K562 (cell line): ENCODE results near the gene CDH8. TPM values are rescaled to one million over a fixed set of nuclear protein-coding genes. Genes with fewer than 3 reads are reported as not detected.

Experiments used
- ATAC-seq: fragments of 200-7000 bp; cut with Tn5 transposase; 3 replicates; pipeline ENCODE4 v1.9.1; 2020; ENCODE audit warnings: moderate library complexity
- BruUV-seq: library from RNA; stranded (reverse); fragments of 400-500 nt; replicated peaks from 2 replicates; lab custom pipeline; 2021; lab: Mats Ljungman, UMichigan
- CTCF ChIA-PET: fragments of 300-600 bp; formaldehyde crosslinking; extraction: SDS; loops from one replicate; lab custom pipeline; 2021; ENCODE audit warnings: low intra/inter-chr PET ratio; lab: Yijun Ruan, JAX
- POLR2A ChIA-PET: fragments of 300-600, 350-650 bp; sonication (Branson Sonifier 250); formaldehyde crosslinking; extraction: SDS; loops from one replicate; lab custom pipeline; 2021; ENCODE audit warnings: antibody characterized with exemption, inconsistent platforms; lab: Yijun Ruan, JAX
- DNase-seq, 4 experiments: peaks; one replicate each; pipeline versions ENCODE4 v3.0.0 to v3.0.0-alpha.2; 2011 to 2018; ENCODE audit warnings: low spot score in 3 of 4, mixed read lengths in 3 of 4; ENCODE audit errors: extremely low read depth in 1 of 4
- FAIRE-seq: peaks from 2 replicates; lab custom pipeline; 2011; peaks lifted over from hg19 to GRCh38; lab: Jason Lieb, UNC
- H2AFZ ChIP-seq: 2 replicates; pipeline ENCODE4 v1.6.0; 2011; ENCODE audit warnings: low read depth, low read length, control low read depth, inconsistent platforms
- H3K27ac ChIP-seq: fragments of 200-600 bp; 3 replicates; pipeline ENCODE4 v1.8.0; 2011; ENCODE audit warnings: low read depth, mild to moderate bottlenecking, control low read depth, inconsistent platforms, low read length, moderate library complexity, mixed read lengths; ENCODE audit errors: extremely low read depth
- H3K27me3 ChIP-seq, 2 experiments: fragments of 300-600 bp in 1 of 2; 2 replicates in 1 of 2; 3 replicates in 1 of 2; pipeline versions ENCODE4 v1.6.0 to v1.8.0; 2011; ENCODE audit warnings: inconsistent platforms in 2 of 2, low read length in 2 of 2, mild to moderate bottlenecking in 1 of 2, mixed read lengths in 1 of 2, moderate library complexity in 1 of 2; ENCODE audit not compliant: control insufficient read depth in 2 of 2, insufficient read depth in 2 of 2
- H3K36me3 ChIP-seq: fragments of 300-600 bp; 3 replicates; pipeline ENCODE4 v1.8.0; 2011; ENCODE audit warnings: mild to moderate bottlenecking, low read length, inconsistent platforms; ENCODE audit not compliant: control insufficient read depth, insufficient read depth
- H3K4me1 ChIP-seq, 2 experiments: fragments of 200-600 bp in 1 of 2; replicated peaks in 1 of 2; 2 replicates in 1 of 2; 3 replicates in 1 of 2; pipeline versions ENCODE4 v1.5.1 to v1.8.0; 2011; ENCODE audit warnings: inconsistent platforms in 2 of 2, low read length in 2 of 2, mild to moderate bottlenecking in 1 of 2, mixed read lengths in 1 of 2, moderate library complexity in 1 of 2; ENCODE audit not compliant: control insufficient read depth in 2 of 2, insufficient read depth in 2 of 2
- H3K4me2 ChIP-seq: 2 replicates; pipeline ENCODE4 v1.6.1; 2011; ENCODE audit warnings: low read length, control low read depth, inconsistent platforms, mixed read lengths; ENCODE audit not compliant: insufficient read depth
- H3K4me3 ChIP-seq: fragments of 200-600 bp; sonication (generic), shearing (Covaris generic); 2 replicates; pipeline ENCODE4 v1.5.1; 2016; ENCODE audit warnings: control low read depth, inconsistent platforms
- H3K79me2 ChIP-seq: fragments of 200-600 bp; 3 replicates; pipeline ENCODE4 v1.8.0; 2011; ENCODE audit warnings: low read length, inconsistent platforms; ENCODE audit not compliant: control insufficient read depth, insufficient read depth
- H3K9ac ChIP-seq, 2 experiments: 2 replicates each; pipeline versions ENCODE4 v1.6.0 to v1.6.1; 2011; ENCODE audit warnings: low read depth in 2 of 2, low read length in 2 of 2, control low read depth in 1 of 2, inconsistent platforms in 1 of 2, mild to moderate bottlenecking in 1 of 2, mixed read lengths in 1 of 2; ENCODE audit not compliant: insufficient read depth in 1 of 2
- H3K9me1 ChIP-seq: one replicate; pipeline ENCODE4 v1.6.0; 2011; ENCODE audit warnings: inconsistent platforms, mild to moderate bottlenecking, low read length, moderate library complexity; ENCODE audit not compliant: control insufficient read depth, insufficient read depth
- H3K9me3 ChIP-seq: replicated peaks from 2 replicates; pipeline ENCODE4 v1.5.1; 2011; ENCODE audit warnings: low read depth, low read length, inconsistent platforms; ENCODE audit not compliant: control insufficient read depth, insufficient read depth
- H4K20me1 ChIP-seq: replicated peaks from 2 replicates; pipeline ENCODE4 v1.6.1; 2011; ENCODE audit warnings: low read length, inconsistent platforms, mixed read lengths; ENCODE audit not compliant: control insufficient read depth, insufficient read depth
- BRD9 ChIP-seq: fragments of 450-650 bp; IDR thresholded peaks from 2 replicates; pipeline ENCODE4 v1.6.1; 2018; ENCODE audit warnings: low read depth; ENCODE audit not compliant: partially characterized antibody
- CREB1 ChIP-seq, 2 experiments: sonication (generic) in 1 of 2; formaldehyde crosslinking in 1 of 2; IDR thresholded peaks; 2 replicates each; pipeline versions ENCODE4 v1.6.1 to v1.8.0; 2012 to 2022; ENCODE audit warnings: inconsistent platforms in 1 of 2, mild to moderate bottlenecking in 1 of 2, missing genetic modification reagents in 1 of 2, moderate library complexity in 1 of 2
- IRF2 ChIP-seq: sonication (generic); formaldehyde crosslinking; IDR thresholded peaks from 2 replicates; pipeline ENCODE4 v1.8.1; 2022; ENCODE audit warnings: mild to moderate bottlenecking, missing genetic modification reagents
- MTA3 ChIP-seq: fragments of 450-650 bp; formaldehyde crosslinking; IDR thresholded peaks from 2 replicates; pipeline ENCODE4 v1.6.1; 2017; ENCODE audit warnings: mild to moderate bottlenecking, borderline replicate concordance
- PCBP1 ChIP-seq: fragments of 200-400 bp; formaldehyde crosslinking; IDR thresholded peaks from 2 replicates; pipeline ENCODE4 v1.6.1; 2018; ENCODE audit warnings: mild to moderate bottlenecking, low read depth, low read length; ENCODE audit not compliant: poor library complexity, severe bottlenecking
- PTRF ChIP-seq: fragments of 450-650 bp; IDR thresholded peaks from 2 replicates; pipeline ENCODE4 v1.6.1; 2016; ENCODE audit warnings: mild to moderate bottlenecking, missing genetic modification characterization, missing compliant biosample characterization
- SNIP1 ChIP-seq: fragments of 450-650 bp; IDR thresholded peaks from 2 replicates; pipeline ENCODE4 v1.7.1; 2017; ENCODE audit warnings: low read depth, mild to moderate bottlenecking
- ZNF121 ChIP-seq: sonication (generic); formaldehyde crosslinking; conservative IDR thresholded peaks from 2 replicates; pipeline ENCODE4 v1.8.0; 2022; ENCODE audit warnings: missing genetic modification reagents
- ZNF133 ChIP-seq: fragments of 250-450 bp; sonication (Bioruptor Pico); IDR thresholded peaks from 2 replicates; pipeline ENCODE4 v1.4.0; 2020; ENCODE audit warnings: mild to moderate bottlenecking
- WGBS: fragments of 100-300 bp; shearing (Covaris generic); methylation state at CpG from one replicate; pipeline ENCODE4 v1.1.6; 2016; ENCODE audit warnings: low coverage, mixed read lengths; ENCODE audit not compliant: insufficient coverage; ENCODE audit errors: missing lambda C conversion rate; 5-methylcytosine and 5-hydroxymethylcytosine counted together
- in situ Hi-C: fragments of 300-500 bp; cut with MboI; formaldehyde crosslinking; loops from 4 replicates; pipeline ENCODE4 v1.15.0; 2018; ENCODE audit warnings: inconsistent platforms, mixed read lengths
- intact Hi-C: fragments of 100-400 bp; cut with micrococcal nuclease; formaldehyde crosslinking; loops from 2 replicates; pipeline ENCODE4 v1.14.2; 2022
- polyA plus RNA-seq, 8 experiments: library from polyadenylated mRNA; depleted of rRNA in 4 of 8; stranded (reverse) in 5 of 8; unstranded in 3 of 8; fragments of >200 nt; fragmentation: Nextera tagmentation in 2 of 8; fragmentation: Illumina TruSeq in 1 of 8; extraction: Ambion mirVana in 2 of 8; extraction: Trizol in 1 of 8; gene quantifications; 2 replicates each; pipeline versions ENCODE4 v1.2.1 to v1.2.3, GENCODE V29; 2011 to 2014; ENCODE audit warnings: inconsistent platforms in 1 of 8, missing spikeins in 1 of 8
- total RNA-seq, 7 experiments: library from RNA; depleted of rRNA in 6 of 7; stranded (reverse); fragments of >200 nt in 6 of 7; fragmentation: Illumina TruSeq in 2 of 7; extraction: Trizol in 2 of 7; gene quantifications; 2 replicates each; pipeline versions ENCODE4 v1.2.1 to v1.2.3, GENCODE V29; 2011 to 2021; ENCODE audit warnings: low replicate concordance in 1 of 7

CDH8 gene
- total and polyA plus RNA-seq, 9 of the 15 experiments (the other 6 are each of a cell fraction or from before 2014, with no cell fraction given): 0.22 to 1.4 (median 0.42) TPM; not detected in 4

DNA sequence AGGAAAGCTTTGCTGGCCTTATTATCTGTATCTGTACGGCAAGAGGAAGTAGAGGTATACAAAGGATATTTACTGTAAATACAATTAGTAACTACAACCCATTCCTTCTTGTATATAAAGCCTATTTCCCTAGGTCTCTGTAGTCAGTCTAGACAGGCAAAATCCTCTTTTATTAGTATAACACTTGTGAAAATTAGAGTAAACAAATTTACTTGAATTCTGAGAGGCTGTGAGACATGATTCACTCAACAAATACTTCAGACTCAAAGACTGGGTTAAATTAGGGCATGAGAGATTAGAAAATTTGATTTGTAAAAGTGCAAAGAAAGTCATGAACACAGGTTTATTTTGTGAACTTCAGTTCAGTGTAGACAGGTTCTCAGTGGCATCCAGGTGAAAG lies 30.9 kb upstream of the CDH8 start (continued):
- TF ChIP-seq MTA3: no peak

DNA sequence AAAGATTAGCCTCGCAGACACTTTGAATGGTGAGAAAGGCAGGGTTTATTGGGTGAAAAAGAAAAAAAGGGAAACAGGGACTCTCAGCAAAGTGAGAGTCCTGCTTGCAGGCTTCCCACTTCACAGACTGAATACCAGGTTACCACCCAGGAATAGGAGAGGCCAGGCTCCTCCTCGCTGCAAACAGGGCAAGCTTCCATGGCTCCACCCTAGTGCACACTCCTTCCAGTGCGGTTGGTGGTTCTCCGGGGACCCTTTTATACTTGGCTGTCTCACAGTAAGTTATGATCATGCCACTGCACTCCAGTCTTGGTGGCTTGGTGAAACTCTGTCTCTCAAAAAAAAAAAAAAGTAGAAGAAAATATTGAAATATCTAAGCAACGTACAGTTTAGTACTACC lies 30.5 kb upstream of the CDH8 start:
- BruUV-seq: no TSS peak
- Histone ChIP-seq H3K27ac (no peak overlapping the region), H3K27me3 (no peaks in the 10 kb centered on the region), H3K36me3 (no peaks in the 10 kb centered on the region), H3K4me1 (no peaks in the 10 kb centered on the region), H3K4me2 (no peak overlapping the region), H3K9me1 (no peaks in the 10 kb centered on the region), H3K4me3 (no peak overlapping the region), H2AFZ (no peak overlapping the region), H4K20me1 (no peaks in the 10 kb centered on the region), H3K79me2 (no peaks in the 10 kb centered on the region), H3K9ac (no peak overlapping the region), H3K9me3 (no peaks in the 10 kb centered on the region)
- in situ Hi-C loops: no loop called here
- ChIA-PET POLR2A (no interaction called here), CTCF (no interaction called here)
- WGBS: 3% methylated on average over 5 of the region's 5 CpGs
- no peak for FAIRE-seq
- ATAC-seq: no peak
- TF ChIP-seq ZNF133 (CRISPR knock-in tag) (no peak), BRD9 (no peak), PTRF (tag) (no peak), IRF2 (no peak), ZNF121 (CRISPR knock-in tag) (no peak), CREB1 (IDR thresholded peaks at IDR 0.05) (no peak), CREB1 (CRISPR knock-in tag; IDR thresholded peaks at IDR 0.05) (no peak), SNIP1 (no peak), MTA3 (no peak), PCBP1 (no peak)
- intact Hi-C loops: no loop called here
- DNase-seq: no peak
